ENCODE results near the gene THNSL1.
"Not testable (repeated sequence)": the region's sequence is repeated elsewhere in the genome, so short reads cannot be mapped to it uniquely, and the experiment has no call there.

Gene THNSL1, protein sequence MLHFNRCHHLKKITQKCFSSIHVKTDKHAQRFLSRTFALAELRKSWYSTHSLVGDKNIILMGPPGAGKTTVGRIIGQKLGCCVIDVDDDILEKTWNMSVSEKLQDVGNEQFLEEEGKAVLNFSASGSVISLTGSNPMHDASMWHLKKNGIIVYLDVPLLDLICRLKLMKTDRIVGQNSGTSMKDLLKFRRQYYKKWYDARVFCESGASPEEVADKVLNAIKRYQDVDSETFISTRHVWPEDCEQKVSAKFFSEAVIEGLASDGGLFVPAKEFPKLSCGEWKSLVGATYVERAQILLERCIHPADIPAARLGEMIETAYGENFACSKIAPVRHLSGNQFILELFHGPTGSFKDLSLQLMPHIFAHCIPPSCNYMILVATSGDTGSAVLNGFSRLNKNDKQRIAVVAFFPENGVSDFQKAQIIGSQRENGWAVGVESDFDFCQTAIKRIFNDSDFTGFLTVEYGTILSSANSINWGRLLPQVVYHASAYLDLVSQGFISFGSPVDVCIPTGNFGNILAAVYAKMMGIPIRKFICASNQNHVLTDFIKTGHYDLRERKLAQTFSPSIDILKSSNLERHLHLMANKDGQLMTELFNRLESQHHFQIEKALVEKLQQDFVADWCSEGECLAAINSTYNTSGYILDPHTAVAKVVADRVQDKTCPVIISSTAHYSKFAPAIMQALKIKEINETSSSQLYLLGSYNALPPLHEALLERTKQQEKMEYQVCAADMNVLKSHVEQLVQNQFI

DNA sequence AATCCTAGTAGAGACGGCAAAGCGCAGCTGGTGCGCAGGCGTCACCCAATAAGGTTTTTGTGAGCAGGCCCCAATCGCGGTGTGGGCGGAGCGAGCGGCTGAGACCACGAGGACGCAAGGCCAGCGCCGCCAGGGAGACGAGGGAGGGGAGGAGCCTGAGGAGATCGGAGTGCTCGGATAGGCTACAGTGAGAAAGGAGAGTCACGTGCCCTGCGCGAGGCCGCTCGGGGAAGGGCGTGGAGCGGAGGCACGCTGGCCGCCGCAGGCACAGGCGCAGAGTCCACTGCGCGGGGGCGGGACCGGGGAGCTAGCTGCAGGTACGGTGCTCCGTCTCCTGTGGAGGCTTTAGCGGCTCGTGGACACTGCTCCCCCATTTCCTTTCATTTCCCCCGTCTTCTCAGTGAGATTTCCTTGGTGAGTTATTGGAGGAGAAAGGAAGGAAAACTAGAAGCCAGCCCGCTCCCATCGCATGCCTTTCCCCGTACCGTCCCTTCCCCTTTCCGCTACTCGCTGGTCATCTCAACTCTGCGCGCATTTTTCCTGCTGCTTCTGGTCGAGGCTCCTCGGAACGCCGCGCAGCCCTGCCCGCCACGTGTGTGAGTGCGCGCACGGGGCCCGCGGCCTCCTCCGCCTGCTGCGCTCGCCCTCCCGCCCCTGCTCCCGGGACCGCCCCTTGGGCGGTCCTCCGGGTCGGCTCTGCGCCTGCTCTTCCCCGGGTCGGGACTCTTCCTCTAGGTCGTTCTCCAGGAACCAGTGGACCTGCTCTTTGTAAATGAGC, at the start of gene THNSL1:
Gene THNSL1, plus strand, starts transcription at position 237 of the 778 bp plus-strand sequence. CDS start 6,612 bp downstream, outside the sequence.
- peak; percentile 98 for DNase-seq (ENCODE audit: low spot score)

DNA sequence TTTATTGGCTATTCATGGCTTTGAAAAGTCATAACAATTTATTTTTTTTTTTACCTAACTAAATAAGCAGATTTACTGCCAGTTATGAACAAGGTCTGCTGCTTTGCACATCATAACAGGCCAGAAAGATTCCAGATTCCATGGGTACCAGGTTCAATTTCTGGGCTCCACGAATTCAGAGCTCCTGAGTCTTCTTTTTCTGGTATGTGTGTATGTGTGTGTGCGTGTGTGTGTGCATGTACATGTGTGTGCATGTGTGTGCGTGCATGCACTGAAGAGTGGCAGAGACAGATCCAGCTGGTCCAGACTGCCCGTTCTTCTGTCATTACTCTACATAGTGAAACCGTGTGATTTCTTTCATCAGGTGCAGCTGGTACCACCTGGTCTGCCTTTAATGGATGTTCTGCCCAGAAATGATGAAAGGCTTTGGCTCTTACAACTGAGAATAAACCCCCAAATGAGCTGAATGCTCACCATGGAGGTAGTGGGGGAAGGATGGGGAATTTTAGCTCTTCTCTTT, 49.4 kb upstream of the THNSL1 start:
- DNase-seq (ENCODE audit: low spot score) = no peak

GRCh38 chr10:24968349-24968748, 48.1 kb upstream of the THNSL1 start:
- DNase-seq (ENCODE audit: low spot score) = no peak

DNA sequence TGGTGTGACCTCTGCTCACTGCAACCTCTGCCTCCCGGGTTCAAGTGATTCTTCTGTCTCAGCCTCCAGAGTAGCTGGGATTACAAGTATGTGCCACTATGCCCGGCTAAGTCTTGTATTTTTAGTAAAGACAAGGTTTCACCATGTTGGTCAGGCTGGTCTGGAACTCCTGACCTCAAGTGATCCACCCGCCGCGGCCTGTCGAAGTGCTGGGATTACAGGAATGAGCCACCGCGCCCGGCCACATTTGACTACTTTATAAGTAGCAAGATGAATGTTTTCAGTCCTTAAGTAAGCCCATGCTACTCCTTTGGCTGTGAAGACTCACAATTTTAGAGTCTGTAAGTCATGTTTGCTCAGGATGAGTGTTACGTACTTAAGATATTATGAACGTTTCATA, 47.5 kb upstream of the THNSL1 start:
- not testable (repeated sequence) for DNase-seq (ENCODE audit: low spot score)

DNA sequence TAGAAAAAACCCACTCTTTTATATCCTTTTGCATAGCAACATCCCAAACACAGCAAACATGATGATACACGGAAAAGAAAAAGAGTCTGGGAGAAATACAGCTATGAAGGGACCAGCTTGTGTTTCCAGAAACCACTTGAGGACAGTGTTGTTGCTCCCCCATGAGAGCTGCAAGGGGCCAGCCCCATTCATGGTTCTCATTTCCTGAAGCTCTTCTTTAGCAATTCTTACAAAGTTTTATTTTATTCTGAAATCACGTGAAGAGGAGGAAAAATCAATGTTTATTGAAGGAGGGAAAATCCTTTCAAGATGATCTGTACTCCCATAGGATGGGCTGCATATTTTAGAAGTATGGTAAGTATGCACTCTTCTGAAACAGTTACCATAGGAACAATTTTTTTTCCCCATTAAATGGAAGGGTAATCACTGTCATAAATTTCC, 46.6 kb upstream of the THNSL1 start:
- no peak for DNase-seq (ENCODE audit: low spot score)

DNA sequence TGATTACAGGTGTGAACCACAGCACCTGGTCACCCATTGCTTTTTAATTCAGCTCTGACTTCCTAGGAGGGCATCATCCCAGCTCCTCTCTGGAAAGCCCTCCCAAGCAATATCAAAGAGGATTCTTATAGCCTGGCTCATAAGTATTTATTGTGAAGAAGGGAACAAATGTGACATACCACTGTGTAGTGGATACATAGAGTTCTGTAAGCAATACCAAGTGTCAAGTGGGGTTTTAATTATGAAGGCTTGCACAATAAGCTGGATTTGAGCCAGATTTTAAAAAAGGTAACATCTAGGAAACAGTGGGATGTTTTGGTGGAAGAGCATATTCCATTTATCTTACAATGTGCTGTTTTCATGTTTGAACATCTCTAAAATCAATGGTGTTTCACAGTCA, 45.0 kb upstream of the THNSL1 start:
- DNase-seq (ENCODE audit: low spot score) = no peak

GRCh38 chr10:24973163-24973562, 43.2 kb upstream of the THNSL1 start:
- no peak for DNase-seq (ENCODE audit: low spot score)

DNA sequence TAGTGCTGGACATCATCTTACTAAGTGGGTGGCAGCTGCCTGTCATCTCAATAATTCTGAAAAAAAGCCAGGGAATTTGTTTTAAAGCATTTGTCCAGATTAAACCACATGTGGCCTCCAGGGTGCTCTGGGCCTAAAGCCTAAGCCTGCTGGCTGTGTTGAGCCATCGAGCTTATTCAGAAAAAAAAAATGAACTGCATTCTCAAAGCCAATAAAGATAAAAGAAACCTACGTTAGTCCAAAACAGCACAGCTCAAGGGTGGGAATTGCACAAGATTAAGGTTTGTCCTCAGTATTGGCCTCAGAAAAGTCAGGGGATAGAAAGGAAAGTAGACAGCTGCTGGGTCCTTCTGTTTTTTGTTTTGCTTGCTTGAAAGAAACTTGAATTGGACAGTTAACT, 41.4 kb upstream of the THNSL1 start:
- DNase-seq (ENCODE audit: low spot score) = peak; percentile 47

DNA sequence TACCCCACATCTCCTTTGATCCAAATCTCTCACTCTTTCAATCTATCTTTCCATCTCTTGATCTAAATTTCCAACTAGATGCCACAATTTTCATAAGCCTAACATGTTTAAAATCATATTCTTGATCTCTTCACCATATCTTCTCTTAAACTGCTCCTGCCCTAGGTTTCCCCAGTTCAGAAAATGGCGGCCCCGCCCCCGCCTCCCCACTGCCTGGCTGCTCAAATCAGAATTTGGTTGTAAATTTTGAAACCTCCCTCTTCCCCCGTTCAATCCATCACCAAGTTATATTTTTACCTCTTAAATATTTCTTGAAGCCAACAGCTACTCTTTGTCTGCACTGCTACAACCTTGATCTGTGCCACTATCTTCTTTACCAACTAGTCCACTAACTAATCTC, 36.7 kb upstream of the THNSL1 start:
- DNase-seq (ENCODE audit: low spot score) = no peak

- no peak for DNase-seq (ENCODE audit: low spot score)
These were observed 35.2 kb upstream of the THNSL1 start for GRCh38 chr10:24981161-24981710.

DNA sequence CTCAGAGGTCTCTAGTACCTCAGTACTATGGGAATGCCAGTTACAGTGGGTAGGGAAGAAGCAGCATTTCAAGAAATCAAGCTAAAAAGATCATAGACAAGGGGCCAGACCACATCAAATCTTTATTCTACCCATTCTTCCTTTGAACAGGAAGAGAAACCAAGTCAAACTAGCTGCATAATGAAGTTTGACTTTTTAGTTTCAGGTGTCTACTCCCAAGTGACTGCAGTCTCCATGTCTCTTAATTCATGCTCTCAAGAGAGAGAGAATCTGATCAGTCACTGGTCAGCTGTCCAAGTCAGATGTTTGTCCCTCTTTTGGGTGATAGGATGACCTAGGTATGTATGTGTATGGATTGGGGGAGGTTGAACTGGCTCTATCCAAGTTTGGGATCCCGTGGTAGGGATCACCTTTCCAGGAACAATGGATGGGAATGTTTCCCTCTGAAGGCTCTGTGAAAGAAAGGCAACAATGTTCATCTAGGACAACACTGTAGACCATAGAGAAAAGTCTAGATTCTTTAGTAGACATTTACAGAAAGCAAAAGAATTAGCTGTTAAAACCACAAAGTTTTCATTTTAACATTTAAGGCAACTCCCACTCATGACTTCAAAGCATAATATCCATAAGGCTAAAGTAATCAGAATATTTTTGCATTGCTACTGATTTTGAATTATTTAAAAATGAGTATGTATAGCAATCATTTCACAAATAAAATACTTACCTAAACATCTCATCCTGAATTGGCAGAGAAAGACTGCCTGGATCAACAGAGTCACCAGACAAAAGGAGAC, 33.9 kb upstream of the THNSL1 start:
- no peak for DNase-seq (ENCODE audit: low spot score)

- no peak for DNase-seq (ENCODE audit: low spot score)
These were observed 33.3 kb upstream of the THNSL1 start for GRCh38 chr10:24983130-24983529.

- no peak for DNase-seq (ENCODE audit: low spot score)
These were observed 32.5 kb upstream of the THNSL1 start for GRCh38 chr10:24983946-24984345.

GRCh38 chr10:24984906-24985305, 31.5 kb upstream of the THNSL1 start:
- no peak for DNase-seq (ENCODE audit: low spot score)

DNA sequence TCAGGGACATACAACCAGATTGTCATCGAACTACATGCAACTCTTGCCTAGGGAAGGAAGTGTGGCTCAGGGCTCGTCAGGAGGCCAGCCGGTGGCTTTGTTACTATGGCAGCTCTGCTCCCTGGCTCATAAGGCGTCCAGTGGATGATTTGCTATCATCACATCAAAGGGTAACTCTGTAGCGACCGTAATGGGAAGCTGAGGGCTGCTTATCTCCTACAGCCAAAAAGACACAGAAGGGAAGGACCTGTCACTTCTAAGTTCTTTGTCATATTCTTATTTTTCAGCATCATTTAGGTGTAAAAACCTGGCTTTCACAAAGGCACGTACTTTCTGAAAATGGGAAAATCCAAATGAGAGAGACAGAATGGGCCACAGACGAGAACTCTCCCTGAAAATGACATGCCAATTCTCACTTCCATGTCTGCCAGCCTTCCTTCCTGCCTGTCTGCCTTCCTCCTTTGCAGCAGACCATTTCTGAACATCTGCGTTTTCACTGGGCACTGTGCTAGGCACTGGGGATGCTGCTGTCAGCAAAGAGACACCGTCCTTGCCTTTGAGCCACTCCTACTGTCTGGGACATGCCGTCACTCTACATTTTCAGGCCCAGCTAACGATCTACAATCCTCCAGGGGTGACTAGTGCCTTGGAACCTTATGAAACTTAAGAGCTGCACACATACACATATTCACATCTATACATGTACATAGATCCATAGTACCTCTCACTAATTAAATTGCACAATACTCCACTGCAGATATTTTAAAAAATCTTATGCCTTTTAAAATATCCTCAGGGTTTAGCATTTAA, 27.4 kb upstream of the THNSL1 start:
- DNase-seq (ENCODE audit: low spot score) = no peak

- no peak for DNase-seq (ENCODE audit: low spot score)
These were observed 26.5 kb upstream of the THNSL1 start for GRCh38 chr10:24989867-24990266.

DNA sequence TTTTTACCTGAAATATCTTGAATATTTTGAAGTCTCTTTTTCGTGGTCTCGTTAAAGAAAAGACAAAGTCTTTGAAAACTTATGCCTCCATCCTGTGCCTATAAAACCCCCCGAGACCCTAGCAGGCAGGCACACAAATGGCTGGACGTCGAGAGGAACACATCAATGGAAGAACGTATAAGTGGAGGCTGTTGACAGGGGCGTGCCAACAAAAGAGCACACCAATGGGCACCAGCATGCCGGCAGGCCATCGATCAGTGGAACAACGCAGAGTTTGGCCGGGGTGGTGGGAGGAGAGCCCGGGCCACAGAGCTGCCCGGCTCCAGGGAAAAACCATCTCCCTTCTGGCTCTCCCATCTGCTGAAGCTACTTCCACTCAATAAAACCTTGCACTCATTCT, 25.1 kb upstream of the THNSL1 start:
- no peak for DNase-seq (ENCODE audit: low spot score)

GRCh38 chr10:24992512-24993133, 23.8 kb upstream of the THNSL1 start:
- DNase-seq (ENCODE audit: low spot score) = no peak

GRCh38 chr10:24993237-24993958, 23.0 kb upstream of the THNSL1 start:
- no peak for DNase-seq (ENCODE audit: low spot score)

Measured in AG08396 (cell line).